CD14-positive monocyte (primary cell): Measurements from ENCODE around the gene GALNT15. TPM values are rescaled to one million over a fixed set of nuclear protein-coding genes. Genes with fewer than 3 reads are reported as not detected.

Experiments used
- DNase-seq, 3 donors: peaks; one replicate each; pipeline ENCODE4 v3.0.0-alpha.2; 2011 to 2022
- H2AFZ ChIP-seq: 2 replicates; pipeline ENCODE4 v1.6.0; 2012; ENCODE audit warnings: mild to moderate bottlenecking, low read depth, low read length, inconsistent platforms; ENCODE audit not compliant: insufficient read depth, poor library complexity, severe bottlenecking
- H3K27ac ChIP-seq, 2 donors: 1 replicate in 1 of 2; 2 replicates in 1 of 2; pipeline ENCODE4 v1.5.1; 2012 to 2013; ENCODE audit warnings: low read length in 2 of 2, control low read depth in 1 of 2, inconsistent platforms in 1 of 2, low read depth in 1 of 2, mild to moderate bottlenecking in 1 of 2
- H3K27me3 ChIP-seq, 2 donors: one replicate each; pipeline versions ENCODE4 v1.6.0 to v1.6.1; 2011 to 2013; ENCODE audit warnings: low read length in 2 of 2; ENCODE audit not compliant: control insufficient read depth in 2 of 2, insufficient read depth in 2 of 2
- H3K36me3 ChIP-seq, 2 donors: replicated peaks in 1 of 2; 1 replicate in 1 of 2; 2 replicates in 1 of 2; pipeline versions ENCODE4 v1.5.1 to v1.6.1; 2012 to 2013; ENCODE audit warnings: low read length in 2 of 2, control low read depth in 1 of 2, inconsistent platforms in 1 of 2, mild to moderate bottlenecking in 1 of 2; ENCODE audit not compliant: insufficient read depth in 2 of 2, control insufficient read depth in 1 of 2
- H3K4me1 ChIP-seq, 2 donors: 1 replicate in 1 of 2; 2 replicates in 1 of 2; pipeline versions ENCODE4 v1.5.1 to v1.6.1; 2012 to 2013; ENCODE audit warnings: low read length in 2 of 2, control low read depth in 1 of 2, inconsistent platforms in 1 of 2, mild to moderate bottlenecking in 1 of 2, moderate library complexity in 1 of 2; ENCODE audit not compliant: insufficient read depth in 2 of 2, control insufficient read depth in 1 of 2
- H3K4me2 ChIP-seq: replicated peaks from 2 replicates; pipeline ENCODE3; 2012; ENCODE audit warnings: low read length, moderate library complexity, mild to moderate bottlenecking; ENCODE audit not compliant: poor library complexity, severe bottlenecking; ENCODE audit errors: extremely low read depth
- H3K4me3 ChIP-seq, 3 experiments: fragments of 200-600 bp in 1 of 3; sonication (generic) in 1 of 3; replicated peaks in 1 of 3; 1 replicate in 2 of 3; 2 replicates in 1 of 3; pipeline ENCODE4 v1.5.1; 2011 to 2013; ENCODE audit warnings: low read length in 3 of 3, mild to moderate bottlenecking in 3 of 3, control low read depth in 2 of 3, low read depth in 2 of 3, inconsistent platforms in 1 of 3, moderate library complexity in 1 of 3
- H3K79me2 ChIP-seq: 2 replicates; pipeline ENCODE4 v1.6.0; 2012; ENCODE audit warnings: mild to moderate bottlenecking, control low read depth, inconsistent platforms, low read length, moderate library complexity; ENCODE audit not compliant: insufficient read depth
- H3K9ac ChIP-seq: 2 replicates; pipeline ENCODE4 v1.6.0; 2017; ENCODE audit warnings: low read length, mild to moderate bottlenecking; ENCODE audit not compliant: insufficient read depth, poor library complexity, severe bottlenecking
- H3K9me3 ChIP-seq, 2 donors: replicated peaks in 1 of 2; 1 replicate in 1 of 2; 2 replicates in 1 of 2; pipeline versions ENCODE4 v1.5.1 to v1.6.1; 2012 to 2013; ENCODE audit warnings: low read length in 2 of 2, control low read depth in 1 of 2; ENCODE audit not compliant: control insufficient read depth in 1 of 2, insufficient read depth in 1 of 2
- H4K20me1 ChIP-seq: 2 replicates; pipeline ENCODE4 v1.6.0; 2012; ENCODE audit warnings: mild to moderate bottlenecking, low read length, control low read depth, moderate library complexity; ENCODE audit not compliant: insufficient read depth
- H3K27ac Mint-ChIP-seq, 7 donors: one replicate each; pipeline ENCODE4 v1.8.0; 2020; ENCODE audit warnings: mild to moderate bottlenecking in 7 of 7, mixed read lengths in 7 of 7, moderate library complexity in 6 of 7, inconsistent platforms in 2 of 7
- H3K27me3 Mint-ChIP-seq, 3 donors: one replicate each; pipeline ENCODE4 v1.8.0; 2021 to 2022; ENCODE audit warnings: low read depth in 3 of 3, mild to moderate bottlenecking in 3 of 3, mixed read lengths in 3 of 3, moderate library complexity in 3 of 3, inconsistent platforms in 1 of 3
- H3K36me3 Mint-ChIP-seq, 2 donors: one replicate each; pipeline ENCODE4 v1.8.0; 2020; ENCODE audit warnings: mixed read lengths in 2 of 2, inconsistent platforms in 1 of 2, mild to moderate bottlenecking in 1 of 2
- H3K4me1 Mint-ChIP-seq: one replicate; pipeline ENCODE4 v1.8.0; 2020; ENCODE audit warnings: mild to moderate bottlenecking, mixed read lengths
- H3K4me3 Mint-ChIP-seq, 2 donors: one replicate each; pipeline ENCODE4 v1.8.0; 2020; ENCODE audit warnings: mild to moderate bottlenecking in 2 of 2, mixed read lengths in 2 of 2, moderate library complexity in 1 of 2
- H3K9me3 Mint-ChIP-seq, 7 donors: one replicate each; pipeline ENCODE4 v1.8.0; 2020 to 2022; ENCODE audit warnings: mixed read lengths in 7 of 7, mild to moderate bottlenecking in 6 of 7, moderate library complexity in 6 of 7, inconsistent platforms in 2 of 7
- CTCF ChIP-seq: fragments of 200-600 bp; IDR thresholded peaks from one replicate; pipeline ENCODE4 v1.8.0; 2022; ENCODE audit warnings: antibody characterized with exemption, mild to moderate bottlenecking
- WGBS: methylation state at CpG from one replicate; pipeline ENCODE4 v1.1.5; 2013; ENCODE audit warnings: missing lambda C conversion rate; ENCODE audit not compliant: insufficient coverage; 5-methylcytosine and 5-hydroxymethylcytosine counted together
- intact Hi-C, 2 donors: fragments of 100-400 bp; cut with micrococcal nuclease; formaldehyde crosslinking; loops; one replicate each; pipeline versions ENCODE4 v1.15.0 to v1.15.1; 2023
- polyA plus RNA-seq, 3 donors: library from polyadenylated mRNA; depleted of rRNA in 1 of 3; unstranded in 2 of 3; stranded (reverse) in 1 of 3; fragments of 300-500 nt in 2 of 3; fragments of >200 nt in 1 of 3; fragmentation: Illumina TruSeq in 2 of 3; gene quantifications; 1 replicate in 2 of 3; 2 replicates in 1 of 3; pipeline ENCODE4 v1.2.3, GENCODE V29; 2012 to 2021

GALNT15 gene
- polyA plus RNA-seq, 3 donors, result not detected

GRCh38 chr3:16147220-16147994, 27.1 kb upstream of the GALNT15 start:
- H3K4me2 ChIP-seq, result no peak overlapping the region
- Mint-ChIP-seq H3K4me3 (no peak overlapping the region), H3K27ac (peak overlapping the region in 1 of 7 donors; percentile 67)

GRCh38 chr3:16148213-16148612, 26.3 kb upstream of the GALNT15 start:
- H3K9me3 ChIP-seq, result peaks cover 6 to 35% of the 10 kb centered on the region in 2 donors
- Mint-ChIP-seq H3K27me3 (peaks cover 0 to 6% (median 2%) of the 10 kb centered on the region in 3 donors), H3K4me1 (peaks cover 2% of the 10 kb centered on the region), H3K27ac (no peak overlapping the region), H3K9me3 (peaks cover 13 to 43% (median 33%) of the 10 kb centered on the region in 7 donors), H3K36me3 (no peaks in the 10 kb centered on the region), H3K4me3 (no peak overlapping the region)
- H3K4me3 ChIP-seq, result no peak overlapping the region
- H2AFZ ChIP-seq, result no peak overlapping the region
- H3K36me3 ChIP-seq, result no peaks in the 10 kb centered on the region
- H3K4me1 ChIP-seq, result no peaks in the 10 kb centered on the region
- no peak overlapping the region for H3K27ac ChIP-seq
- no peak for DNase-seq
- no peaks in the 10 kb centered on the region for H3K27me3 ChIP-seq
- H3K9ac ChIP-seq, result no peak overlapping the region
- intact Hi-C loops, result no loop called here
- no peaks in the 10 kb centered on the region for H4K20me1 ChIP-seq
- no peaks in the 10 kb centered on the region for H3K79me2 ChIP-seq
- H3K4me2 ChIP-seq, result no peak overlapping the region
- WGBS, result 100% methylated on average over 4 of the region's 6 CpGs
- no peak for TF ChIP-seq CTCF

More at GRCh38 chr3:16147220-16147994, 27.1 kb upstream of the GALNT15 start:
- H3K4me3 ChIP-seq, result no peak overlapping the region
- no peaks in the 10 kb centered on the region for H3K27me3 ChIP-seq
- peaks cover 8 to 39% (median 32%) of the 10 kb centered on the region in 7 donors for H3K9me3 Mint-ChIP-seq
- no CpG with 5 or more reads among the region's 2 CpGs for WGBS
- H2AFZ ChIP-seq, result no peak overlapping the region
- H3K27ac ChIP-seq, result no peak overlapping the region
- H3K27me3 Mint-ChIP-seq, result peaks cover 0 to 6% (median 2%) of the 10 kb centered on the region in 3 donors
- H3K36me3 Mint-ChIP-seq, result no peaks in the 10 kb centered on the region
- H3K9me3 ChIP-seq, result peaks cover 6 to 33% of the 10 kb centered on the region in 2 donors
- no peak overlapping the region for H3K9ac ChIP-seq
- no peak for TF ChIP-seq CTCF
- H3K4me1 Mint-ChIP-seq, result peaks cover 2% of the 10 kb centered on the region
- no peaks in the 10 kb centered on the region for H3K79me2 ChIP-seq
- intact Hi-C loops, result no loop called here
- H3K36me3 ChIP-seq, result no peaks in the 10 kb centered on the region
- H4K20me1 ChIP-seq, result no peaks in the 10 kb centered on the region
- DNase-seq, result no peak
- H3K4me1 ChIP-seq, result no peaks in the 10 kb centered on the region
